Measurements from ENCODE around the gene ADAMTS17.

- no peak for TF ChIP-seq POLR2A (IDR thresholded peaks at IDR 0.05; ENCODE audit: low read depth, low read length)
- TF ChIP-seq TAF1 (IDR thresholded peaks at IDR 0.05; ENCODE audit: borderline replicate concordance, low read depth, low read length) = no peak
- no peak for TF ChIP-seq POLR2AphosphoS5 (IDR thresholded peaks at IDR 0.05; ENCODE audit: low read depth, low read length)
These were observed 150.6 kb downstream of the ADAMTS17 start for GRCh38 chr15:100191161-100191560.
